OCI-LY1 (cell line): ENCODE data around the gene KIF25.

ENCODE experiments used
- CTCF ChIP-seq: fragments of 200-600 bp; sonication (generic), shearing (Covaris generic); IDR thresholded peaks from 2 replicates; pipeline ENCODE4 v1.5.1; 2017; ENCODE audit warnings: mild to moderate bottlenecking, antibody characterized with exemption, low read length, moderate library complexity, mixed read lengths
- EZH2 ChIP-seq: fragments of 200-600 bp; sonication (generic), shearing (Covaris generic); IDR thresholded peaks from 2 replicates; pipeline ENCODE4 v1.8.0; 2017; ENCODE audit warnings: borderline replicate concordance, mixed run types, mild to moderate bottlenecking, antibody characterized with exemption, low read length, moderate library complexity, mixed read lengths

- TF ChIP-seq CTCF: no peak
- TF ChIP-seq EZH2: no peak
These were observed 88.6 kb downstream of the KIF25 start for GRCh38 chr6:168086066-168086465.
